Fibroblast of the aortic adventitia (primary cell): ENCODE results near the gene MT1H. TPM values are rescaled to one million over a fixed set of nuclear protein-coding genes. Genes with fewer than 3 reads are reported as not detected.

Source experiments
- DNase-seq: peaks from one replicate; pipeline ENCODE4 v3.0.0-alpha.2; 2010; ENCODE audit warnings: low read depth
- H3K4me3 ChIP-seq: 2 replicates; pipeline ENCODE4 v1.5.1; 2011; ENCODE audit warnings: low read depth, mild to moderate bottlenecking, control low read depth, low read length, moderate library complexity
- total RNA-seq: library from RNA; depleted of rRNA; stranded (reverse); fragments of >200 nt; gene quantifications from 2 replicates; pipeline ENCODE4 v1.2.3, GENCODE V29; 2012; ENCODE audit warnings: low replicate concordance
- TF ChIP-seq, protein P1 (sequence below): IDR thresholded peaks from 2 replicates; pipeline ENCODE4 v1.5.1; 2011; ENCODE audit warnings: mild to moderate bottlenecking, low read length, control low read depth, inconsistent platforms; ENCODE audit not compliant: insufficient read depth

The MT1H gene
- total RNA-seq, 1 donor = not detected

GRCh38 chr16:56675685-56676210 is 6.1 kb downstream of the MT1H start:
- TF ChIP-seq, protein P1, sequence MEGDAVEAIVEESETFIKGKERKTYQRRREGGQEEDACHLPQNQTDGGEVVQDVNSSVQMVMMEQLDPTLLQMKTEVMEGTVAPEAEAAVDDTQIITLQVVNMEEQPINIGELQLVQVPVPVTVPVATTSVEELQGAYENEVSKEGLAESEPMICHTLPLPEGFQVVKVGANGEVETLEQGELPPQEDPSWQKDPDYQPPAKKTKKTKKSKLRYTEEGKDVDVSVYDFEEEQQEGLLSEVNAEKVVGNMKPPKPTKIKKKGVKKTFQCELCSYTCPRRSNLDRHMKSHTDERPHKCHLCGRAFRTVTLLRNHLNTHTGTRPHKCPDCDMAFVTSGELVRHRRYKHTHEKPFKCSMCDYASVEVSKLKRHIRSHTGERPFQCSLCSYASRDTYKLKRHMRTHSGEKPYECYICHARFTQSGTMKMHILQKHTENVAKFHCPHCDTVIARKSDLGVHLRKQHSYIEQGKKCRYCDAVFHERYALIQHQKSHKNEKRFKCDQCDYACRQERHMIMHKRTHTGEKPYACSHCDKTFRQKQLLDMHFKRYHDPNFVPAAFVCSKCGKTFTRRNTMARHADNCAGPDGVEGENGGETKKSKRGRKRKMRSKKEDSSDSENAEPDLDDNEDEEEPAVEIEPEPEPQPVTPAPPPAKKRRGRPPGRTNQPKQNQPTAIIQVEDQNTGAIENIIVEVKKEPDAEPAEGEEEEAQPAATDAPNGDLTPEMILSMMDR = no peak

DNA sequence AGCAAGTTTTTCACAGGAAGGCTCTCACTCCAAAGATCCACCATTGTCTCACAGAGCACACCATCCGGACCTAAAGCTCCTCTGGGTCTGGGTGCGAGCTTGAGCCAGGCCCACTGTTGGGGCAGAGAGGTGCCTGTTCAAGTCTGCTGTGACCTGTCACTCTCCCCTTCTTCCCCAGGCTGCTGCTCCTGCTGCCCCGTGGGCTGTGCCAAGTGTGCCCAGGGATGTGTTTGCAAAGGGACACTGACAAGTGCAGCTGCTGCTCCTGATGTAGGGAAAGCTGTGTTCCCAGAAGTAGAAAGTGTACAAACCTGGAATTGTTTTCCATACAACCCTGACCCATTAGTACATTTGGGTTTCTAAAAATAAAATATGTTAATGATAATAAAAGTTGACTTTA is 7.9 kb downstream of the MT1H start:
- no peak overlapping the region for H3K4me3 ChIP-seq
- DNase-seq = no peak
- TF ChIP-seq, protein P1 = no peak

More at GRCh38 chr16:56675685-56676210, 6.1 kb downstream of the MT1H start:
- H3K4me3 ChIP-seq = no peak overlapping the region
- DNase-seq = no peak

DNA sequence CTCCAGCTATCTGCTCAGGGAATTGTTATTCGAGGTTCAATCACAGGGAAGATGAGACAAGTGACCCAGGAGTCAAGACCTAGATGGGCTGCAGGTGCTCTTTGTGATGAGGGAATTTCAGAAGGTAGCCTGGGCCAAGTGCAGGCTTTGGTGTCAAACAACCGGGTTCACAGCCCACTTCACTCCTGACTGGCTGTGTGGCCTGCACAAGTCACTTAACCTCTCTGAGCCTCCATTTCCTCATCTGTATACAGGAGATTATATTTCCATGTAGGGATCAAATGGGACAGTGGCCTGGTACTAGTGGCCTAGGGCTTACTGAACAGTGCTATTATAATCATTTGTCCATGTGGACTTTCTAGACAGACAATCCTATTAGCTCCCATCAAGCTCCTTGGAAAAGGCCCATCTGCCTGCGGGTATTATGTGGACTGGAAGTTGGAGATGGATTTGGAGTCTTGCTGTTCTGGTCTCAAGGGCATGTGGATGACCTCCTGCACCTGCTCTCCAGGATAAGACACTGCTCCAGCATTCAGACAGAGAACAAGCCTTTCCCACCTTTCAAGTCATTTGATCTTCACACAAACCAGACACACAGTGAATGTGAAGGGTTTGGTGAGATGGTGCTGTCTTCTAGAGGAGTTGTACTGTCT is 9.6 kb downstream of the MT1H start:
- TF ChIP-seq, protein P1 = no peak
- DNase-seq = no peak

GRCh38 chr16:56679818-56680217 is 10.2 kb downstream of the MT1H start:
- no peak overlapping the region for H3K4me3 ChIP-seq
- no peak for DNase-seq
- TF ChIP-seq, protein P1 = no peak

More for the DNA sequence above, 9.6 kb downstream of the MT1H start:
- H3K4me3 ChIP-seq = no peak overlapping the region

DNA sequence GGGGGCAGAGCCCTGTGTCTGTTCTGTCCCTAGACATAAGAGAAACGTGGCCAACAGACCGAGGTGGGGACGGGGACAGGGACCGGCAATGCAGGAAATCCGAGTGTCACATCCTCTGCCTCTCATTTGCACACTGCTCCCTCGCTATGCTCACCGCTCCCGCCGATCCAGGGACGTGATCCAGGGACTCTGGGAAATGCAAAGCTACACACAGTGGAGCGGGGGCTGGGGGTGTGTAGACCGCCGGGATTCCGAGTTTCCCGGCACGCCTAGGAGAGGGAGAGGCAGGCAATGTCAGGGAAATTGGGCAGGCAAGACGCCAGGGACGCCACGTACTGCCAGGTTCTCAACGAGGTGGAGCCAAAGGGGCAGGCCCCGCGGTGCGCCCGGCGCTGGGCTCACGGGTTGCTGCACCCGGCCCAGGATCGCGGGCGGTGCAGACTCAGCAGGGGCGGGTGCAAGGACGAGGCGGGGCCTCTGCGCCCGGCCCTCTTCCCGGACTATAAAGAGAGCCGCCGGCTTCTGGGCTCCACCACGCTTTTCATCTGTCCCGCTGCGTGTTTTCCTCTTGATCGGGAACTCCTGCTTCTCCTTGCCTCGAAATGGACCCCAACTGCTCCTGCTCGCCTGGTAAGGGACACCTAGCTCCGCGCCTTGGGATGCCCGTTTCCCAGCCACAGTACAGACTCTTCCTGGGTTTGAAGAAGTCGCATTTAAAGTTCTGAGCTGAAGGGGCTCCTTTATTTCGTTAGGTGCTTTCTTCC is 12.5 kb downstream of the MT1H start, which contains the start of gene MT1X:
TSS of gene MT1X (plus strand) at position 532 of the 764 bp plus-strand sequence. CDS start at position 603, 71 bp downstream.
- peak within 1 kb of the TSS; percentile 79 for H3K4me3 ChIP-seq
- DNase-seq = peak; percentile 89
- TF ChIP-seq, protein P1 = no peak

DNA sequence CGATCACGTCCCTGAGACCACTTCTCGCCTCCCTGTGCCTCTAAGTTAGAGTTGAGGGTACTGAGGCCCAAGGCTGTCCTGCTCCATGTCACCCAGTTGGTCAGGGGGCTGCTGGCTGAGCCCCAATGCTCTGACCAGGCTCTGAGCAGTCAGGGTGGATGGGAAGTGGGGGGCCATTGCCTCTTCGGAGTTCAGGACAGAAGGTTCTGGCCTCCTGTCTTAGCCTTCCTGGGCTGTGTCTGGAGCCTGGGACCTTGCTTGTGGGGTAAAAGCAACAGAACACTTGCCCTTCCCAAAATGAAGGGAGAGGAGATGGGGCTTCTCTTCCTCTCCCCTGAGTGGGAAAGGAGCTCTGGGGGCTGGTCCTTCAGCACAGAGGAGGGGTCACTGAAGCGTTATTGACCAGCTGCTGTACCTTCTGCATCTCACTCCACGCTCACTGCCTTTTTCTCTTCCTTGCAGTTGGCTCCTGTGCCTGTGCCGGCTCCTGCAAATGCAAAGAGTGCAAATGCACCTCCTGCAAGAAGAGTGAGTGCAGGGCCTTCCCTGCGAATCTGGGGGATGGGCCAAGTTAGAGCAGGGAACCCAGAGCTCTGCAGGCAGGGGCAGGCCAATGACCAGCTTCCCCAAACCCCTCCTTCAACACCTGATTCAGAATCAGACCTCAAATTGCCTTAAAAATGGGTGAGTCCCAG is 13.2 kb downstream of the MT1H start:
- peak overlapping the region; percentile 79 for H3K4me3 ChIP-seq
- no peak for DNase-seq
- TF ChIP-seq, protein P1 = no peak
